HG03103 (cell line): ENCODE data around the gene NAPB.

Experiments used
- ATAC-seq: cut with Tn5 transposase; IDR thresholded peaks from one replicate; pipeline ENCODE4 v1.9.1; 2021; ENCODE audit warnings: low read depth; ENCODE audit not compliant: unreplicated experiment

NAPB gene

DNA sequence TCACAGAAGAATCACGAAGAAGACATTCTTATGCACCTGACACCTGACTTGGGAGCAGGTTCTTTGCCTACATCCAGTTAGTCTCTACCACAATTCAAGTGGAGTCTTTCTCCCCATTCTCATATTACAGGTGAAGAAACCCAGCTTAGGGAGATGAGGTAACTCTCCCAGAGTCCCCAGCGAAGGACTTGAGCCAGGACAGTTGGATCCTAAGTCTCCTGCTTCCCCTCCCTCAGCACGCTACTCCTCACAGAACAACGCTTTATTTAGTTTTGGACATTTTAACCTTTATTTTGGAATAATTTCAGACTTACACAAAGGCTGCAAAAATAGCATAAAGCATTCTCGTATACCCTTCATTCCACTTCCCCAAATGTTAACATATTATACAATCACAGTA is 17.4 kb upstream of the NAPB start:
- ATAC-seq = no peak

DNA sequence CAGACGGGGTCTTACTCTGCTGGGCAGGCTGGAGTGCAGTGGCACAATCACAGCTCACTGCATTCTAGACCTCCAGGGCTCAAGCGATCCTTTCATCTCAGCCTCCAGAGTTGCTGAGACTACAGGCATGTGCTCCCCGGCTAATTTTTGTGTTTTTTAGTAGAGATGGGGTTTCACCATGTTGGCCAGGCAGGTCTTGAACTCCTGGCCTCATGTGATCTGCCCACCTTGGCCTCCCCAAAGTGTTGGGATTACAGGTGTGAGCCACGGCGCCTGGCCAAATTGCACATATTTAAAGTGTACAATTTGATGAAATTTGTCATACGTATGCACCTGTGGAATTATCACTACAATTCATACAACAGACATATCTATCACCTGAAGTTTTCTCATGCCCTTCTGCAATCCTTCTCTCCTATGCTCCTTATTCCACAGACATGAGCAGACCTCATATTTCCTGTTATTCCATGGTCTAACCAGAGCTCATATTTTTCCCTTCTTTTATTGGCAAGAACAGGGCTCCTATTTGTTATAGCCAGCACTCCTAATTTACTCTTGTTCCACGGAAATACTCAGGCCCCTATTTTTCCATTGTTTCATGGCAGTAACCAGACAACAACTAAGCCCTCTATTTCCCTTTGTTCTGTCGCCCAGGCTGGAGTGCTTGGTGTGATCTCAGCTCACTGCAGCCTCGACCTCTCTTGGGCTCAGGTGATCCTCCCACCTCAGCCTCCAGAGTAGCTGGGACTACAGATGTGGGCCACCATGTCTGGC is 16.0 kb upstream of the NAPB start:
- ATAC-seq = no peak

DNA sequence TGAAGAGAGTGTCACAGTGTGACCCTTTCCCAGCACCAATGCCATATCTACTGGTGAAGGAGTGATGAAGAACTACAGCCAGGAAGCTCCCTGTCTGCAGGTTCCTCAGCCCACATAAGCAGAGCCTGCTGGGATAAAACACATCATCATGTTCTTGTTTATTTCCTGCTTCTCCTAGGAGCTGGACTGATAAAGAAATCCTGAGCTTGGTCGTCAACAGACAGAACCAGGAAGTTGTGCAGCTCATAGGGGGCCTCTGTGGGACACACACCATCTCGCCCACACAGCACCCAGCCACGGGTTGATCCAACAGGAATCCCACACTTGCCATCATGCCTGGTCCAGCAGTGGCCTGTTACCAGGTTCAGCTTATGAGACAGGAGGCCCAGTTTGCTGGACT is 15.4 kb upstream of the NAPB start:
- no peak for ATAC-seq

DNA sequence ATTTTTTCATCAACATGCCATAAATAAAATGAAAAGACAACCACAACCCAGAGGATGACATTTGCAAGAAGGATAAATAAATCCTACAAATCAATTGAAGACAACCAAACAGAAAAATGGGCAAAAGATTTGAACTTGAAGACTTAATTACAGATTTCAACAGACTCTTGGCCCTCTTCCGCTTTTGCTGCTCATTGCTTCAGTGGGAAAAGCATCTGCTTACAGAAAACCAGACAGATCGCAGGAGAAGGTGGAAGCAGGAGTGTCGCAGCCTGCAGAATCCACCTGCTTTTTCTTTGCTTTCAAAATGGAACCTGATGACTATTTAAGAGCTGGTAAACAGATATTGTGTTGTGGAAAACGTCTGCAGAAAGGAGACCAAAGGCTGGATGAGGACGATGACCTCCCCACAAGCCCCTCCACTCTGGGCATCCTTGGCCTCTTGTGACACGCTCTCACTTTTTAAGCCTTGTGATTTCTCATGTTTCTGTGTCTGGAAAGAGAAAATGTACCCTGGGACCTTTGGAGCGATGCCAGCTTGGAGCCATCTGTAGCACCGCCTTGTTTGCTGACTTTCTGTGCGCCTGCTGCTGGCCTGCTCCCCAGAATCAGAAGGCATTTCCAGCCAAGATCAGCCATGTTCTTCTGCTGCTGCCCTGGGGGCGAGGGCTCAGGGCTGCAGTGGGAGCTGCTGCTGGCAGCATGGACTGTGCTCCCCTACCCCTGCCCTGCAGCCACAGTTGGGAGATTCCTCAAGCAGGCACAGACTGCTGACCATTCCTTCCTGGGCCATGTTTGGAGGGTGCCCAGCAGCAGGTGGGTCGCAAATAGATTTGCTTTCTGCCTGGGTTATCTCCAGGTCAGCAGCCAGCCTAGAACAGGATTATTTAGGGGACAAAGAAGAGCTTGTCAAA is 14.6 kb upstream of the NAPB start:
- no peak for ATAC-seq

DNA sequence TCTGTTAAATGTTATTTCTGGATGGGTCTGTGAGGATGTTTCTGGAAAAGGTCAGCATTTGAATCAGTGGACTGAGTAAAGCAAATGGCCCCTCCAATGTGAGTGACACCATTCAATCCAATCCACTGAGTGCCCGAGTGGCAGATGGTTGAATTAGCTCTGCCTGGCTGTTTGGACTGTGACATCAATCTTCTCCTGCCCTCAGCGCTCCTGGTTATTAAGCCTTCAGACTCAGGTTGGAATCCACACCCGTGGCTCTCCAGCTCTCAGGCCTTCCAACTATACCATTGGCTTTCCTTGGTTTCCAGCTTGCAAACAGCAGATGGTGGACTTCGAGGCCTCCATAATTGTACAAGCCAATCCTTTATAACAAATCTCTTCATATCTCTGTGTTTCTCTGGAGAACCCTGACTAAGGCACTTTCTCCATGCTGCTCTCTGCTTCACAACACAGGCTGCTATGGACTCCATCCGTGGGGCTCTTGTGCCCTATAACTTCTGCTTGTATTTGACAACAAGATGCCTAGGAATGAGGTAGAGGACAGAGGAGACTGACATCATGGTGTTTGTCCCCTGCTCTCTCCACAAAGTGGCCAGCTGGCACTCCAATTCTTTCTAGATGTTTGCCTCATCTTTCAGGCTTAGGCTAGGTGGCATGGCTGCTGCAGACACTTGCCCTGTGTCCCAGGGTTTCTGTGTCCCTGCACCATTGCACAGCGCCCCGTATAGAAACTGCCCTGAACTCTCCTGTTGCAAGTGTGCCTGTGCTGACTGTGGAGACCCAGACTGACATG is 13.4 kb upstream of the NAPB start:
- ATAC-seq = no peak

DNA sequence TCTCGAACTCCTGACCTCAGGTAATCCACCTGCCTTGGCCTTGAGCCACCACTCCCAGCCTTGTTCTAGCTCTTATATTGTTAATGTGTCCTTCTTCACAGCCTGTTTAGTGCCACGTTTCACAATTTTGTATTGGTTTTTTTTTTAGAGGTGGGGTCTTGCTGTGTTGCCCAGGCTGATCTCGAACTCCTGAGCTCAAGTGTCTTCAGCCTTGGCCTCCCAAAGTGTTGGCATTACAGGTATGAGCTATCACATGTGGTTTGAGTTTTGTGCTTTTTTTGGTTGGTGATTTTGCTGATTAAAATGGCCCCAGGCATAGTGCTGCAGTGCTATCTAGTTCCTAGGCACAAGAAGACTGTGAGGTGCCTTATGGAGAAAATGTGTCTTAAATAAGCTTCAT is 12.3 kb upstream of the NAPB start:
- ATAC-seq = no peak

DNA sequence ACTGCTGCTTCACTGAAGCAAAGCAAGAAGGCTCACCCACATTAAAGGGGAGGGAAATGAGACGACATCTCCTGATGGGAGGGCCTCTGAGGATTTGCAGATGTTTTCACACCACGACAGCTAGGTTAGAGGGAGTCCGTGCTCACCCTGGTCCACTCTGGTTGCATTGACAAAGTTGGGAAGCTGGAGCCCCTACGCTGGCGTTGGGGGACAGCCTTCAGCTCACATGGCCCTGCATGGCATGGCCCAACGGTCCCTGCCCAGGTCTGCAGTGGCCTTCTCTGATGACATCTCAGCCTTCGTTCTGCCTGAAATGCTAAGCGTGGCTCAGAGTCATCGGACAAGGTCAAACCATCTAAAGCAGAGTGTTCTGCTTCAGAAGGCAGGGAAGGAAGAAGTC is 3.8 kb upstream of the NAPB start:
- ATAC-seq = no peak

DNA sequence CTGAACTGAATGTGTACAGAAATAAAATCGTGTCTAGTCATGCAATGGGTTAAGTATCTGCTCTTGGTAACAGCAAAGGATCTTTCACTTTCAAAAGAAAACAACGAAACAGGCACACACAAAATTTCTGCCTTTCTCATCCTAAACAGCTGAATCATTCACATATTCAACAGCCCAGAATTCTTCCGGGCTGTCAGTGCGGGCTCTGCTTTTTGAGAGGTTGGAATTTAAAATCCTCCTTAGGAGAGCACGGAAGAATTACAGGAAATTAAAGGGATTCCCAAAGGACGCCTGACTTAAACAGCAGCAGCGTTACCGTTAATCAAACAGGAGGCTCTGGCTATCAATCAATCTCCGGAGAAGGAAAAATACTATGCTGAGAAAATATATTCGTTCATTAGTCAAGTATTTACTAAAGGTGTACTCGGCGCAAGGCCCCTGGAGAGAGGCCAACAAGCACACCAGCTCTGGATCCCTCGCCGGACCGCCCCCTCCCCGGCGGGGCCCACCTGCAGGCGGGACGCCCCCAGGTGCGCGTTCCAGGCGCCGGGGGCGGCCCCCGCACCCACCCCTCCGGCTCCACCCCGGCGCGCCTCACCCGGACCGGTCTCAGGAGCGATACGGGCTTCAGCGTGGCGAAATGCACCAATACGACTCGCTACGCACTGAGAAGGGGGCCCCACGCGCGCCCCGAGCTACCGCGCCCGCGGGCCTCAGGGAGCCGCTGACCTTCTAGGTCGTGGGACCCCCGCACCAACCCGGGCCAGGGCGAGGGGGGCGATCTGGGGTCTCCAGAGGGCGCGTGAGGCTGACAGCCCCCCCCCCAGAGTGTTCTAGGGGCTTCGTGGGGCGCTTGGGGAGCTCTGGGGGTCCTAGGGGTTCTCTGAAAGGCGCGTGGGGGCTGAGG is 1.0 kb downstream of the NAPB start:
- ATAC-seq = no peak

DNA sequence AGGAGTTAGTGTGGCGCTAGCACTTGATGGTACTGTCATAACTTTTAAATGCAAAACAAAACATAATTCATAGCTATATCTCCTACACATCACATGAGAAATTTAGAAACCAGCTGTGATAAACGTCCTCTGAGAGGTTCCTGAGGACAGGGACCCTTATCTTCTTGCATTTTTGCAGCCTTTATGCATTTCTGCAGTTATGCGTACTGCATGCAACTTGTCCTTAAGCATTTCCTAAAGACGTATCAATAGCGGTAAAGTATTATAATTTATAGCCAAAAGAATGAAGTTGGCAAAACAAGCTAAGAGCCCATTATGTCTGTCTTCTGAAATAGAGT is 1.7 kb downstream of the NAPB start:
- no peak for ATAC-seq

DNA sequence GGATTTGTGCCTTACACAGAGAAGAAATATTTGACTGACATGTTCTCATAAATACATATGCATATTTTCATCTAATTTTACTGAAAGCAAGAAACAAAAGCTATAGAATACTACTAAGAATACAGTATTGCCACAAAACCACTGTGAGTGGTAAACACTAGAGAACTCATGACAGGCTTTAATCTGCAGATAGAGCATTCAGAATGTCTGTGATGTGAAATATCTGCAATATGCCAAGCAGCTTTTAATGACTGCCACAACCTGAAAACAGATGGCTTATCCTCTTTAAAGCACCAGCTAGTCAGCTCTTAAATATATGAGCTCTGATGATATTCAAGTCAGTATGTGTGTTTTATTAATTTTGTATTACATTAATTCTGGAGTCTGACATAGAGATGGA is 3.4 kb downstream of the NAPB start:
- no peak for ATAC-seq

DNA sequence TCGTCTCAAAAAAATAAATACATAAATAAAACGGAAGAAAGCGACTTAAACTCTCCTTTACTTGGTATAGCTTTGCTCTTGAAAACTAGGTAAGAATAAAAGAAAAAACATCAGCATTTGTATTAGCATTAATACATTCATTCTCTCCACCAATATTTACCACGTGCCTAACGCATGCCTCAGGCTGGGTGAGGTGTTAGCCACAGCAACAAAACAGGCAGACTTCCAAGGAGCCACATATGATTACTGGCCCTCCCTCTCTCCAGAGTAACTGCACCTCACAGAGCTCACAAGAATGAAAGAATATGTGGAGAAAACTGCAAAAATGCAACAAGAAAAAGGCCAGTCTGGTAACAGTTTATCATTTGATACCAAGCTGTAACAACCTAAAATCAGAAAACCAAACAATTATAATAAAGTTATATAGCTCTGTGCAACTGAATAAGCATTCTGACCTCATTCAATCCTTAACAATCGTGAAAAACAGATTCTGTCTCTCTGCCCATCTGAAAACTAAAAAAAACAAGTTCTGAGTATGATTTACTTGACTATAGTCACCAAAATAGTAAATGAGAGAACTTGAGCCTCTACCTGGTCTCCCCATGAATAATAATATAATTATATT is 5.2 kb downstream of the NAPB start:
- ATAC-seq = no peak

DNA sequence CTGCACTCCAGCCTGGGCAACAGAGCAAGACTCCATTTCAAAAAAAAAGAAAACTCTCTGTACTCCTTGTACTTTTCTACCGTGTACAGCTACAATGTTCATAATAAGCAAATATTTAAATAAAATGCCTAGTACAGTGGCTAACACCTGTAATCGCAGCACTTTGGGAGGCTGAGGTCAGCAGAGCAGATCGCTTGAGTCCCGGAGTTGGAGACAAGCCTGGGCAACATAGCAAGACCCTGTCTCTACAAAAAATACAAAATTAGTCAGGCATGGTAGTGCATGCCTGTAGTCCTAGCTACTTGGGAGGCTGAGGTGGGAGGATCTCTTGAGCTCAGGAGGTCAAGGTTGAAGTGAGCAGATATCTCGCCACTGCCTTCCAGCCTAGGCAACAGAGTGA is 5.7 kb downstream of the NAPB start:
- no peak for ATAC-seq

DNA sequence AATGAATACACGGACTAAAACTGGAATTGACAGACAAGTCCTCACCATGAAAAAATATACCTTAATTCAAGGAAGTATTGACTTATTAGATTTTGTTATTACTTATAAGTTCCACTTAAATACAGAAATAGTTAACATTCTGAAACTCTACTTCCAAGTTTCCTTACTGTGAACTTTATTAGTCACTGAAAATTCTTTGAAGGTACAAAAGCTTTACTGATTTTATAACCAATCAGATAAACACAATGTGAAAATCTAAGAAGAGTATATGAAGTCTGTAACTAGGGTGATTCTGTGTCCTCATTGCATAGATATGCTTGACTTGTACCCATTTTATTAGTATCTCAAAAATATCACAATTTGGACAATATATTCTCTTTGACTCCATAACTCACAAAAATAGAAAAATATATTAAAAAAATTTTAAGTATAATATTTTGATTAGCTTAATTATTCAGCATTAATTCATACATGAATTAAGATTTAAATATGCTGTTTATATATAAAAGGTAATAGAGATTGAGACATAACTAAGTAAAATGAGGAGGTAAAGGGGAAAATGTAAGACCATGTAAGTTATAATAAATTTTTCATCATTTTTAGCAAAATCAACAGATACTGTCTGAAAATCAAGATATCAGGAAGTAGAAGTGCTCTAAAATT is 6.6 kb downstream of the NAPB start:
- no peak for ATAC-seq

DNA sequence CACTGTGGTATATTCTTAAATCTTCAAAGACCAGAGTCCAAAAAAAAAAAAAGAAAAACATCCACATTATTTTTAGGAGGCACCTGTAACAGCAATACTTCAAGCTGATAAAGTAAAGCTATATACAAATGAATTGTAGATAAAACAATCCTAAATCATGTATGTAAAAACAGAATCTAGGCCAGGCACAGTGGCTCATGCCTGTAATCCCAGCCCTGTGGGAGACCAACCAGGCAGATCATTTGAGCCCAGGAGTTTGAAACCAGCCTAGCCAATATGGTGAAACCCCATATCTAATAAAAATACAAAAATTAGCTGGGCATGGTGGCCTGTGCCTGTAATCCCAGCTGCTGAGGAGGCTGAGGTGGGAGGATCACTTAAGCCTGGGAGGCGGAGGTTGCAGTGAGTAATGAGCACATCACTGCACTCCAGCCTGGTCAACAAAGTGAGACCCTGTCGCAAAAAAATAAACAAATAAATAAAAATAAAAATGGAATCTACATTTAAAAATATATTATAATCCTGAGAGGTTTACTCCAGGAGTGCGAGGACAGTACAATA is 7.3 kb downstream of the NAPB start:
- no peak for ATAC-seq

DNA sequence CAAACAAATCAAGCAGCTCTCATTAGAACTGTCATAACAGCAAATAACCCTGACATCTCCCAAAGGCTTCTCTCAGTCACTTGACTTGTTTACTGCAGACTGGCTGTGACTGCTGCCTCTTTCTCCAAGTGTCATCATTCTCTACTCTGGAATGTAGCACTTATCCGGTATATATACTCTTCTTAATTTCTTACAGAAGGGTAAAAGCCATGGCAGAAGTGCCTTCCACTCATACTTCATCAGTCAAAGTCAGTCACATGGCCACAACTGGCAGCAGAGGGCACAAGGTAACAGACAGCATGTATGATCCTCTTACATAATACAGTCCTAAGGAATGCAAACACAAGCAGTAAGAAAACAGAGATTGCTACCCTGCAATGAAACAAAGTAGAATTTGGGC is 9.3 kb downstream of the NAPB start:
- ATAC-seq = no peak

DNA sequence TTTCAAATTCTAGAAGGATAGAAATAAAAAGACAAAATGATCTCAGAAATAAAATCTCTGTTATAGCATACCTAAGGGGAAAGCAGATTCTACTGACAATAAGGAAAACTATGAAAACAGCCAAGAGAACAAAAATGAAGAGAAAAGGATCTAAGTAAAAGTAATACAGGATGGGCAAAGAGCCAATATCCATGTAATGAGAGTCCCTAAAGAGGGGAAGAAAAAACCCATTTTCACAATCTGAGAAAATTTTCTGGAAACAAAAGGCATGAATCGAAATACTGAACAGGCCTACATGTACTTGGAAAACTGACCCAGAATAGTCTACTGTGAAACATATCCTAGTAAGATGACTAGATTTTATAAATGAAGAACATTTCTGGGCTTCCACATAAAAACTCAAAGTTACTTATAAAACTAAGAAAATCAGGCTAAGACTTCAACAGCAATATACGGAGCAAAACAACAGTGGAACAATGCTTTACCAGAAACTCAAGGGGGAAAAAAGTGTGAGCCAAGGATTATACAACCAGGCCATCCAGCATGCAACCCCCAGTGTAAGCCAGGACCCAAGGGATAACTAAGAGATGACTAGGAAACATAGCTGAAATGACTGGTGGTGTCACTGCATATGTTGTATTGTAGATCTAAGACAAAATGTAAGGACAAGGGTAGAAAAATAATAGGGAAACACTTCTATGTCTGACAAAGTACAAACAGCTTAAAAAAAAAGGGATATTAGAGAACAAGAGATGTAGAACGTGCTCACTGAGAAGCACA is 10.2 kb downstream of the NAPB start:
- no peak for ATAC-seq

DNA sequence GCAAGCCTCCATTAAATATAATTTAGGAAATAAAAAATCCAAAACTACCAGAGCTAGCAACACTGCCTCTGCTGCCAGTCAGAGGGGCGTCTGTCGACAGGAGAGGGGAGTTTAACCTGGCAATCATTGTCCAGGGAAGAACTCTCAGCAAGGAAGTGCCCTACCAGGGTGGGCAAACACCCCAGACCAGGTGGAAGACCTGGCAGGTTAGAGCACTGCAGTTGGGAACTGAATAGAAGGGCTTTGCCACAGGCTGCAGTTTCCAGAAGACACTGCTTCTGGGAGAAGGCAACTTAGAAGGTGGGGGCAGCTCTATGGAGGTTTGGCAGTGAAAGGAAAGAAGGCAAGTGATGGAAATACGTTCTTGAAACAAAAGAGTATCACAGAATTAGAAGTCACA is 11.5 kb downstream of the NAPB start:
- no peak for ATAC-seq

DNA sequence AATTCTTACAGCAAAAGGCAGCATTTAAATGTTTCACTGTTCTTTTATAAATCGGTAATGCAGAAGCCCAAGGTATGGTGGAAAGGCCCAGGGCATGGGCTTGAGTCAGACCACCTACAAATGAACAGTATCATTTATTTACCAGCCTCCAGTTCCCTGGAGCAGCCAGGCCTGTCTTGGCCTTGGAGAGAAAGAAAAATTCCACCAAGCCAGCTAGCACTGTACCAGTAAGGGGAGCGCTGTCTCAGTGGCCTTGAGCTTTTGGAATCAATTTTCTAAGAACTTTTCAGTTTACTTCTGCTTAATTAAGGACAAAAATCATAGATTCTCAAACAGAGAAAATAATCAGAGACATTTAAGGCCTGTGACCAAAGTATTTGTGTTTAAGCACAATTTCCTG is 12.3 kb downstream of the NAPB start:
- ATAC-seq = no peak
